ENCODE measurements around the gene LRRC27.

- no peak for TF ChIP-seq POLR2A (IDR thresholded peaks at IDR 0.05)
- TF ChIP-seq, protein P1, sequence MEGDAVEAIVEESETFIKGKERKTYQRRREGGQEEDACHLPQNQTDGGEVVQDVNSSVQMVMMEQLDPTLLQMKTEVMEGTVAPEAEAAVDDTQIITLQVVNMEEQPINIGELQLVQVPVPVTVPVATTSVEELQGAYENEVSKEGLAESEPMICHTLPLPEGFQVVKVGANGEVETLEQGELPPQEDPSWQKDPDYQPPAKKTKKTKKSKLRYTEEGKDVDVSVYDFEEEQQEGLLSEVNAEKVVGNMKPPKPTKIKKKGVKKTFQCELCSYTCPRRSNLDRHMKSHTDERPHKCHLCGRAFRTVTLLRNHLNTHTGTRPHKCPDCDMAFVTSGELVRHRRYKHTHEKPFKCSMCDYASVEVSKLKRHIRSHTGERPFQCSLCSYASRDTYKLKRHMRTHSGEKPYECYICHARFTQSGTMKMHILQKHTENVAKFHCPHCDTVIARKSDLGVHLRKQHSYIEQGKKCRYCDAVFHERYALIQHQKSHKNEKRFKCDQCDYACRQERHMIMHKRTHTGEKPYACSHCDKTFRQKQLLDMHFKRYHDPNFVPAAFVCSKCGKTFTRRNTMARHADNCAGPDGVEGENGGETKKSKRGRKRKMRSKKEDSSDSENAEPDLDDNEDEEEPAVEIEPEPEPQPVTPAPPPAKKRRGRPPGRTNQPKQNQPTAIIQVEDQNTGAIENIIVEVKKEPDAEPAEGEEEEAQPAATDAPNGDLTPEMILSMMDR (IDR thresholded peaks at IDR 0.05), result no peak
These were observed 20.6 kb upstream of the LRRC27 start for GRCh38 chr10:132311338-132311939.

All from breast epithelium (tissue), 3 donors.